Stimulated activated CD8-positive, alpha-beta memory T cell treated with anti-CD3 and anti-CD28 coated beads, Interleukin-2, amount 100 ng/mL, for 1 hour (primary cell): ENCODE measurements around the gene TPSD1.
"Not testable (repeated sequence)": the region's sequence is repeated elsewhere in the genome, so short reads cannot be mapped to it uniquely, and the experiment has no call there.

ENCODE experiments used
- DNase-seq, 2 donors: peaks; one replicate each; pipeline ENCODE4 v3.0.0-alpha.2; 2020; ENCODE audit warnings: low read depth in 2 of 2

Gene TPSD1

DNA sequence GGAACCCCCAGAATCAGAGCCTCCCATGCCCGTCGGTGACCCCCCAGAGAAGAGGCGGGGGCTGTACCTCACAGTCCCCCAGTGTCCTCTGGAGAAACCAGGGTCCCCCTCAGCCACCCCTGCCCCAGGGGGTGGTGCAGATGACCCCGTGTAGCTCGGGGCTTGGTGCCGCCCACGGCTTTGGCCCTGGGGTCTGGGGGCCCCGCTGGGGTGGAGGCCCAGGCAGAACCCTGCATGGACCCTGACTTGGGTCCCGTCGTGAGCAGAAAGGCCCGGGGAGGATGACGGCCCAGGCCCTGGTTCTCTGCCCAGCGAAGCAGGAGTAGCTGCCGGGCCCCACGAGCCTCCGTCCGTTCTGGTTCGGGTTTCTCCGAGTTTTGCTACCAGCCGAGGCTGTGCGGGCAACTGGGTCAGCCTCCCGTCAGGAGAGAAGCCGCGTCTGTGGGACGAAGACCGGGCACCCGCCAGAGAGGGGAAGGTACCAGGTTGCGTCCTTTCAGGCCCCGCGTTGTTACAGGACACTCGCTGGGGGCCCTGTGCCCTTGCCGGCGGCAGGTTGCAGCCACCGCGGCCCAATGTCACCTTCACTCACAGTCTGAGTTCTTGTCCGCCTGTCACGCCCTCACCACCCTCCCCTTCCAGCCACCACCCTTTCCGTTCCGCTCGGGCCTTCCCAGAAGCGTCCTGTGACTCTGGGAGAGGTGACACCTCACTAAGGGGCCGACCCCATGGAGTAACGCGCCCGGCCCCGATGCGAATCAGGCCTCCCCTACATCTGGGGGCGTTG lies 34.8 kb upstream of the TPSD1 start:
- no peak for DNase-seq

- DNase-seq, result no peak
Measured at GRCh38 chr16:1221628-1222552, 34.0 kb upstream of the TPSD1 start.

- no peak for DNase-seq
Measured at GRCh38 chr16:1222553-1223354, 33.1 kb upstream of the TPSD1 start.

- DNase-seq, result no peak
Measured at GRCh38 chr16:1223355-1224214, 32.3 kb upstream of the TPSD1 start.

- no peak for DNase-seq
Measured at GRCh38 chr16:1224558-1224957, 31.3 kb upstream of the TPSD1 start.

GRCh38 chr16:1225051-1225451 lies 30.8 kb upstream of the TPSD1 start, which contains the start of gene TPSG1:
TPSG1 (minus strand) TSS chr16:1225268; CDS start chr16:1225252, 16 bp downstream.
- no peak for DNase-seq

DNA sequence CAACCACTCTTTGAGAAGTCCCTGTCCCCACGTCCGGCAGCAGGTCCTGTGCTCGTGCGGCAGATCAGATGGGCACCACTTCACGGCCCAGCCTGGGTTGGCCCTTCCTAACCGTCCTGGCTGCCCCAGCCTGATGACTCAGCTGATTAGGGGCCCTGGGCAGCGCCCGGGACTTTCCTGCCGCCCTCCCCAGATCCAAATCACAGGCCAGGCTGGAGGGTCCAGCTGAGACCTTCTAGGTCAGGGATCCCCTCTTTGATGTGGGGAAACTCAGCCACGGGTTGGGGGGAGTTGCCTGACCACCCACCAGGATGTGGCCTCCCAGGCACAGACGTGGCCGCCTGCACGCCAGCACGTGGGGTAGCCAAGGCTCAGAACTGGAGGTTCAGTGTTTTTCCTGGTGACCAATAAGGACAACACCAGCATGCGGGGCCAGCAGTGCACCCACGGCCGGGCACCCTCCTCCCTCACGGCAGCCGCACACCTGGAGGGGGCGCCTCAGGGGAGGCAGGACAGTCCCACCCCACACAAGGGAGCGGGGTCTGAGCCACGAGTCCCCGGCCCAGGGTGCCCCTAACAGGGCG lies 30.0 kb upstream of the TPSD1 start:
- DNase-seq, result not testable (repeated sequence)

- DNase-seq, result not testable (repeated sequence)
Measured at GRCh38 chr16:1226692-1227091, 29.2 kb upstream of the TPSD1 start.

DNA sequence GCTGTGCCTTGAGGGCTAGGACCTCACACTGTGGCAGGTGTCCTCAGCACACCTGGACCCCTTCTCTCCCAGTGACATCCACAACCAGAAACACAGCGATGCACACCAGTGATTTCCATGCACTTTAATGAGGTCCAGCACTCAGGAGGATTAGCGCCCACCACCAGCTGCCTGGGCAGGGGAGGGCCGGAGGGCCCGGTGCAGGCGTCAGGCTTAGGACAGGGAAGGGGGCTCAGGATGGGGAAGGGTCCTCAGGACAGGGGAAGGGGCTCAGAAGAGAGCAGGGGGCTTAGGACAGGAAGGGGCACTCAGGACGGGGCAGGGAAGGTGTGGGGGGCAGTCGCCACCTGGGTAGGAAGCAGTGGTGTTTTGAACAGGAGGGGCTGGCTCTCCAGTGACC lies 27.6 kb upstream of the TPSD1 start:
- DNase-seq, result not testable (repeated sequence)

- not testable (repeated sequence) for DNase-seq
Measured at GRCh38 chr16:1229476-1229875, 26.4 kb upstream of the TPSD1 start.

- not testable (repeated sequence) for DNase-seq
Measured at GRCh38 chr16:1230084-1230470, 25.8 kb upstream of the TPSD1 start, which contains the start of gene TPSB2. TPSB2 (minus strand) TSS chr16:1230184; CDS start chr16:1229951, 233 bp downstream.

DNA sequence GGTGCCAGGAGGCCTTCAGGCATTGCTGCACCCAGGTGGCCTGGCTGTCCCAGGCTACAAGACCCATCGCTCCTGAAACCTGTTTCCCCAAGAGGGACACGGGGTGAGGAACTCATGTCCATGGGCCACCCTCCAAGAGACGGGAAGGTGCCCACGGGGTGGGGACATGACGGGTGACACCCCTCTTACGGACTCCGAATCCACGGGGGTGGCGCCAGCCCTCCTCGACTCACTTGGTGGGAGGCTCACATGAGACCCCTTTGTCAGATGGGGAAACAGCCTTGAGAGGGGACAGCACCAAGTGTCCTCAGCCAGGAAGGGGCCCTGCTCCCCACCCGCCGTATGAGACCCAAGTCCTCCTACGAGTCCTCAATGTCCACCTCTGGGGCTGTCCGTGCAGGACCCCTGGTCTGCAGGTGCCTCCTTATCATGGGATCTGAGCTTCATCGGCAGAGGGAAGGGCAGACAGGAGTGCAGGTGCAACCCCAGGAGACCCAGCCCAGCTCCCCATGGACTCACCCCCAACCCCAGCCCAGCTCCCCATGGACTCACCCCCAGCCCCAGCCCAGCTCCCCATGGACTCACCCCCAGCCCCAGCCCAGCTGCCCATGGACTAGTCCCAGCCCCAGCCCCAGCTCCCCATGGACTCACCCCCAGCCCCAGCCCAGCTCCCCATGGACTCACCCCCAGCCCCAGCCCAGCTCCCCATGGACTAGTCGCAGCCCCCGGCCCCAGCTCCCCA lies 25.2 kb upstream of the TPSD1 start:
- not testable (repeated sequence) for DNase-seq

DNA sequence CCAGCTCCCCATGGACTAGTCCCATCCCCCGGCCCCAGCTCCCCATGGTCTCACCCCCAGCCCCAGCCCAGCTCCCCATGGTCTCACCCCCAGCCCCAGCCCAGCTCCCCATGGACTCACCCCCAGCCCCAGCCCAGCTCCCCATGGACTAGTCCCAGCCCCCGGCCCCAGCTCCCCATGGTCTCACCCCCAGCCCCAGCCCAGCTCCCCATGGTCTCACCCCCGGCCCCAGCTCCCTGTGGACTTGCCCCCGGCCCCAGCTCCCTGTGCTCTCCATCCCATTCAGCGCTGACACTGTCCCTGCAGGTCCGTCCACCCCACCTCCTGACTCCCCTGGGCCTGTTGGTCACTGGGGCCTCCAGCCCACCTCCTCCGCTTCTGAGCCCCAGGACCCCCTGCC lies 24.6 kb upstream of the TPSD1 start:
- DNase-seq, result not testable (repeated sequence)

DNA sequence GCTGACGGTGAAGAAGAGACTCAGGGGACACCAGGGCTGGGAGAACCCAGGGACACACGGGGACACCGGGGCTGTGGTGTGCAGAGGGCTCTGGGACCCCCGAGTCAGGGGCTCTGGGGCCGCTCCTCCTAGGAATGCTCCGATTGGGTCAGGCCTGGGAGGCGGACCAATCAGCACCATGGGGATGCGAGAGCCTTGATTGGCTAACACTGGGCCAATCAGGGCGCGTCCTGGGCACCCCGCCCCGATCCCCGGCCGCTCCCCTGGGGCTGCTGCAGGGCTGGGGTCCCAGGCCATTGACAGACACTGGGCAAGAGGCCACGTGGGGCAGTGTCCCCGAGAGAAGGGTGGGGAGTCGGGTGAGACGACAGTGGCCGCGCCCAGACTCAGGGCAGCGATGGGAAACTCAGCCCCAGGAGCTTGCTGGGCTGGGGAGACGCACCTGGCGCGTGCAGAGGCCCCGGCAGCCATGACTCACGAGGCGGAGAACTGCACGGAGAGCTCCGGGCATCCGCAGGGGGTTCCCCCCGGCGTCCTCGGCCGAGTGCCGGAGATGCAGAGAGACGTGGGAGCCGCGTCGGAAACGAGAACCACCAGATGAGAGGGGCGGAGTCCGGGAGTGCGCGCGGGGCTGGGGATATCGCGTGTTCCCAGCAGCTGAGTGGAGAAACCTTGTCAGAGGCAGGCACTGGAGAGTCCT lies 23.7 kb upstream of the TPSD1 start:
- not testable (repeated sequence) for DNase-seq

GRCh38 chr16:1236659-1237058 lies 19.2 kb upstream of the TPSD1 start:
- not testable (repeated sequence) for DNase-seq

DNA sequence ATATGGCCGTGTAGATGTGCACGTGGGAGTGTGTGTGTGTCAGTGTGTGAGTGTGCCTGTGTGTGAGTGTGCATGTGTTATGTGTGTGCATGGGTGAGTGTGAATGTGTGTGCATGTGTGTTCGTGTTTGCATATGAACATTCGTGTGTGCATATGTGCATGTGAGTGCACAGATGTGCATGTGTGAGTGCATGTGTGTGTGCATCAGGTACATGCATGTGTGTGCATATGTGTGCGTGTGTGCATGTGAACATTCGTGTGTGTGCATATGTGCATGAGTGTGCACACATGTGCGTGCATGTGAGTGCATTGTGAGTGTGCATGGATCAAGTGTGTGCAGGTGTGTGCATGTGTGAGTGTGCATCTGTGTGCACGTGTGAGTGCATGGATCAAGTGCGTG lies 17.9 kb upstream of the TPSD1 start:
- DNase-seq, result no peak

GRCh38 chr16:1238909-1239308 lies 17.0 kb upstream of the TPSD1 start:
- not testable (repeated sequence) for DNase-seq

GRCh38 chr16:1239575-1239974 lies 16.3 kb upstream of the TPSD1 start:
- not testable (repeated sequence) for DNase-seq

DNA sequence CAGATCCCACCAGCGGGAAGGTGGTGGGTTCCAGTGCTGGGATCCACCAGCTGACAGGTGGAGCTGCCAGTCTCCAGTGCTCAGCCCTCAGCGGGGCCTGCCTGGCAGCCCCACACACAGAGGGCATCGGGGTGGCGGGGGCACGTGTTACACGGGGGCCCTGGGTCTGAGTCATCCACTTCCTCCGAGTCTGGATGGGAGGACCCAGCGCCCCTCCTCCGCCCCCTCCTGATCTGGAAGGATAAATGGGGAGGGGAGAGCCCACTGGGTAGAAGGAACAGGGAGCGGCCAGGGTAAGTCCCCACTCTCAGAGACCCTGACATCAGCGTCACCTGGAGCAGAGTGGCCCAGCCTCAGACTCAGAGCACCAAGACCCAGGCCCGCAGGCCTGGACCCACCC lies 15.4 kb upstream of the TPSD1 start, which contains the start of gene TPSAB1:
Gene TPSAB1 (plus strand): TSS at position 270 of the 400 bp plus-strand sequence. CDS start 234 bp downstream, outside the sequence.
- DNase-seq, result not testable (repeated sequence)
